WTC11 (cell line): Measurements from ENCODE around the gene COL18A1.

Experiments used
- CTCF ChIP-seq: fragments of 200-600 bp; IDR thresholded peaks from 2 replicates; pipeline ENCODE4 v1.8.0; 2022; ENCODE audit warnings: antibody characterized with exemption
- NFATC4 ChIP-seq: fragments of 250-450 bp; sonication (Bioruptor Pico); IDR thresholded peaks from 2 replicates; pipeline ENCODE4 v1.9.0; 2021; ENCODE audit warnings: mild to moderate bottlenecking
- NR2C2 ChIP-seq: sonication (generic); formaldehyde crosslinking; IDR thresholded peaks from 2 replicates; pipeline ENCODE4 v1.8.0; 2022; ENCODE audit warnings: mild to moderate bottlenecking, missing genetic modification reagents
- PRDM15 ChIP-seq: sonication (generic); formaldehyde crosslinking; IDR thresholded peaks from 2 replicates; pipeline ENCODE4 v1.8.0; 2022; ENCODE audit warnings: missing genetic modification reagents

- TF ChIP-seq CTCF (no peak), PRDM15 (no peak), NR2C2 (CRISPR knock-in tag) (no peak), NFATC4 (no peak)
Observed at GRCh38 chr21:45396620-45396995, 8.4 kb upstream of the COL18A1 start.
